Aorta (tissue), 5 donors: ENCODE data around the gene PAAF1. TPM values are rescaled to one million over a fixed set of nuclear protein-coding genes. Genes with fewer than 3 reads are reported as not detected.
A peak's percentile ranks its signal among the peaks of the same experiment; 100 is the strongest.

Experiments used
- ATAC-seq: fragments of 200-7000 bp; cut with Tn5 transposase; one replicate; pipeline ENCODE4 v1.9.1; 2022; ENCODE audit warnings: moderate library complexity; ENCODE audit not compliant: low FRiP score
- DNase-seq, 2 donors: peaks; one replicate each; pipeline ENCODE4 v3.0.0-alpha.2; 2020
- H3K27ac ChIP-seq, 2 donors: one replicate each; pipeline ENCODE4 v1.5.1; 2013; ENCODE audit warnings: low read length in 2 of 2, mild to moderate bottlenecking in 2 of 2, moderate library complexity in 2 of 2, control low read depth in 1 of 2, inconsistent platforms in 1 of 2, low read depth in 1 of 2
- H3K27me3 ChIP-seq, 2 donors: one replicate each; pipeline ENCODE4 v1.6.1; 2013; ENCODE audit warnings: control low read depth in 1 of 2, low read length in 1 of 2, mild to moderate bottlenecking in 1 of 2, moderate library complexity in 1 of 2; ENCODE audit not compliant: insufficient read depth in 2 of 2, control insufficient read depth in 1 of 2
- H3K36me3 ChIP-seq, 2 donors: one replicate each; pipeline ENCODE4 v1.6.1; 2013; ENCODE audit warnings: control low read depth in 1 of 2, low read length in 1 of 2, mild to moderate bottlenecking in 1 of 2; ENCODE audit not compliant: insufficient read depth in 2 of 2, control insufficient read depth in 1 of 2
- H3K4me1 ChIP-seq, 2 donors: one replicate each; pipeline ENCODE4 v1.6.1; 2013; ENCODE audit warnings: low read length in 2 of 2, control low read depth in 1 of 2, mild to moderate bottlenecking in 1 of 2, moderate library complexity in 1 of 2; ENCODE audit not compliant: insufficient read depth in 2 of 2, control insufficient read depth in 1 of 2
- H3K4me3 ChIP-seq, 2 donors: one replicate each; pipeline ENCODE4 v1.5.1; 2013; ENCODE audit warnings: low read length in 2 of 2, control low read depth in 1 of 2, mild to moderate bottlenecking in 1 of 2
- H3K9me3 ChIP-seq: one replicate; pipeline ENCODE4 v1.6.1; 2013; ENCODE audit warnings: mild to moderate bottlenecking, low read length; ENCODE audit not compliant: control insufficient read depth
- WGBS, 2 donors: extraction: QIAGEN DNeasy Blood & Tissue Kit; methylation state at CpG; one replicate each; pipeline ENCODE4 v1.1.7; 2013; 5-methylcytosine and 5-hydroxymethylcytosine counted together
- intact Hi-C, 2 donors: fragments of 100-400 bp; cut with DNase I; formaldehyde crosslinking; loops; one replicate each; pipeline versions ENCODE4 v1.14.2 to v1.15.0; 2022
- polyA plus RNA-seq, 2 donors: library from polyadenylated mRNA; stranded (reverse); fragments of 200-250 nt; gene quantifications; one replicate each; pipeline ENCODE4 v1.2.3, GENCODE V29; 2013
- total RNA-seq, 2 donors: library from RNA; stranded (reverse); fragmentation: NEBNext Ultra II Directional; extraction: Animal tissue kit (Norgen Biotek cat#: 25700); gene quantifications; one replicate each; pipeline ENCODE4 v1.2.1, GENCODE V29; 2021
- donor health status: healthy with polysubstance abuse.
- donor health status: Bipolar disorder and iron deficiency.
- donor health status: DM: no; HTN: no; CAD: no.
- donor health status: DM: no; HTN: no; CAD: no.
- donor health status: DM: yes; HTN: yes; CAD: no.

The PAAF1 gene
- total and polyA plus RNA-seq, 4 donors = 13.9 to 23.9 (median 16.8) TPM

GRCh38 chr11:73977856-73978519 lies 101.2 kb downstream of the PAAF1 start:
- Histone ChIP-seq H3K27me3 (no peaks in the 10 kb centered on the region), H3K27ac (no peak overlapping the region), H3K4me1 (no peaks in the 10 kb centered on the region), H3K36me3 (peaks cover 0 to 5% of the 10 kb centered on the region in 2 donors), H3K4me3 (no peak overlapping the region), H3K9me3 (no peaks in the 10 kb centered on the region)
- DNase-seq (peak; percentile 6 to 40), ATAC-seq (no peak)
- 97% methylated on average over 18 of the region's 18 CpGs for WGBS, 2 donors
- intact Hi-C loops = no loop called here

GRCh38 chr11:73978576-73979086 lies 101.8 kb downstream of the PAAF1 start:
- Histone ChIP-seq H3K27ac (no peak overlapping the region), H3K9me3 (no peaks in the 10 kb centered on the region), H3K36me3 (peaks cover 0 to 5% of the 10 kb centered on the region in 2 donors), H3K27me3 (no peaks in the 10 kb centered on the region), H3K4me3 (no peak overlapping the region), H3K4me1 (no peaks in the 10 kb centered on the region)
- DNase-seq = peak; percentile 15 to 16
- ATAC-seq = no peak
- 92 to 94% methylated on average over 3 of the region's 3 CpGs for WGBS, 2 donors
- intact Hi-C loops = no loop called here

GRCh38 chr11:73980001-73980961 lies 103.5 kb downstream of the PAAF1 start:
- 69 to 72% methylated on average over 6 of the region's 6 CpGs for WGBS, 2 donors
- ATAC-seq = no peak
- no peak overlapping the region for H3K4me3 ChIP-seq
- DNase-seq = peak; percentile 70 to 73
- no peak overlapping the region for H3K27ac ChIP-seq
- H3K36me3 ChIP-seq = peaks cover 0 to 5% of the 10 kb centered on the region in 2 donors
- no peaks in the 10 kb centered on the region for H3K9me3 ChIP-seq
- H3K4me1 ChIP-seq = no peaks in the 10 kb centered on the region
- intact Hi-C loops = no loop called here
- H3K27me3 ChIP-seq = no peaks in the 10 kb centered on the region

Other genes with a start within 250 kb of the PAAF1 start
- gene PLEKHB1, start 230.4 kb upstream of the PAAF1 start, total RNA-seq = 10 to 100 TPM in 1 of 2 donors, 1 to 10 TPM in 1; 3.5 to 10.5 TPM
- 10 to 100 TPM in 1 of 2 donors, 1 to 10 TPM in 1; 3.3 to 14.1 TPM for gene PLEKHB1, start 230.4 kb upstream of the PAAF1 start, polyA plus RNA-seq
- 100 to 1,000 TPM; 144 to 148 TPM for gene RAB6A, start 115.9 kb upstream of the PAAF1 start, total RNA-seq
- gene RAB6A, start 115.9 kb upstream of the PAAF1 start, polyA plus RNA-seq = 100 to 1,000 TPM in 1 of 2 donors, 10 to 100 TPM in 1; 72.1 to 158 TPM
- gene MRPL48, start 89.1 kb upstream of the PAAF1 start, total RNA-seq = 10 to 100 TPM; 14.1 to 16.7 TPM
- 10 to 100 TPM; 28.5 to 42.3 TPM for gene MRPL48, start 89.1 kb upstream of the PAAF1 start, polyA plus RNA-seq
- 10 to 100 TPM; 34.1 to 39.1 TPM for gene COA4, start 153 bp upstream of the PAAF1 start, total RNA-seq
- 10 to 100 TPM; 56.4 to 77.0 TPM for gene COA4, start 153 bp upstream of the PAAF1 start, polyA plus RNA-seq
- gene DNAJB13, start 74.0 kb downstream of the PAAF1 start, total RNA-seq = not detected
- not detected for gene DNAJB13, start 74.0 kb downstream of the PAAF1 start, polyA plus RNA-seq
- 10 to 100 TPM; 27.4 to 45.4 TPM for gene UCP2, start 105.8 kb downstream of the PAAF1 start, total RNA-seq
- gene UCP2, start 105.8 kb downstream of the PAAF1 start, polyA plus RNA-seq = 10 to 100 TPM in 1 of 2 donors, 1 to 10 TPM in 1; 7.3 to 44.3 TPM
- gene UCP3, start 132.1 kb downstream of the PAAF1 start, total RNA-seq = 1 to 10 TPM; 2.6 to 3.1 TPM
- 1 to 10 TPM in 1 of 2 donors, under 1 TPM in 1; 0.38 to 2.3 TPM for gene UCP3, start 132.1 kb downstream of the PAAF1 start, polyA plus RNA-seq